HCT116 (cell line): ENCODE measurements around the gene TMEM140. TPM values are rescaled to one million over a fixed set of nuclear protein-coding genes. Genes with fewer than 3 reads are reported as not detected.

ENCODE experiments used
- ATAC-seq: fragments of 200-7000 bp; cut with Tn5 transposase; 2 replicates; pipeline ENCODE4 v1.9.1; 2020; ENCODE audit warnings: mild to moderate bottlenecking, moderate library complexity
- BruUV-seq: library from RNA; stranded (reverse); fragments of 400-500 nt; replicated peaks from 2 replicates; lab custom pipeline; 2021; lab: Mats Ljungman, UMichigan
- CTCF ChIA-PET: fragments of 300-600 bp; sonication (Branson Sonifier 250); formaldehyde crosslinking; loops from one replicate; lab custom pipeline; 2021; ENCODE audit warnings: antibody characterized with exemption; lab: Charles Lee
- POLR2A ChIA-PET: fragments of 300-600, 350-600 bp; sonication (Branson Sonifier 250); formaldehyde crosslinking; loops from one replicate; lab custom pipeline; 2021; ENCODE audit warnings: antibody characterized with exemption; lab: Charles Lee
- RAD21 ChIA-PET, 2 experiments: fragments of 300-600 bp; sonication (Branson Sonifier 250); formaldehyde crosslinking; loops; one replicate each; lab custom pipeline; 2023; ENCODE audit warnings: low total read pairs in 2 of 2; ENCODE audit not compliant: uncharacterized antibody in 2 of 2, unreplicated experiment in 2 of 2, low non-redundant PET in 1 of 2; lab: Charles Lee
- DNase-seq: peaks from one replicate; pipeline ENCODE4 v3.0.0-alpha.2; 2010; ENCODE audit warnings: low read depth, low spot score
- H2AFZ ChIP-seq: fragments of 200-600 bp; shearing (Covaris generic), sonication (generic); 2 replicates; pipeline ENCODE4 v1.6.1; 2017; ENCODE audit warnings: low read depth, mixed run types, mixed read lengths, antibody characterized with exemption, low read length; ENCODE audit not compliant: poor library complexity, severe bottlenecking
- H3K27ac ChIP-seq: 2 replicates; pipeline ENCODE4 v1.5.1; 2012; ENCODE audit warnings: low read depth, low read length
- H3K27me3 ChIP-seq: fragments of 200-600 bp; sonication (generic); 2 replicates; pipeline ENCODE4 v1.6.1; 2016; ENCODE audit warnings: mixed run types, low read length, mixed read lengths; ENCODE audit not compliant: insufficient read depth
- H3K36me3 ChIP-seq, 2 experiments: fragments of 200-500 bp in 1 of 2; fragments of 200-600 bp in 1 of 2; sonication (Bioruptor generic) in 1 of 2; sonication (generic) in 1 of 2; 2 replicates each; pipeline versions ENCODE4 v1.5.1 to v1.6.1; 2014 to 2016; ENCODE audit warnings: low read length in 2 of 2, inconsistent platforms in 1 of 2, mixed read lengths in 1 of 2, mixed run types in 1 of 2; ENCODE audit not compliant: insufficient read depth in 2 of 2, control insufficient read depth in 1 of 2
- H3K4me1 ChIP-seq, 2 experiments: fragments of 200-600 bp in 1 of 2; sonication (generic) in 1 of 2; 2 replicates each; pipeline versions ENCODE4 v1.5.1 to v1.6.1; 2012 to 2017; ENCODE audit warnings: low read length in 2 of 2, inconsistent platforms in 1 of 2, mild to moderate bottlenecking in 1 of 2, mixed read lengths in 1 of 2, mixed run types in 1 of 2, moderate library complexity in 1 of 2; ENCODE audit not compliant: insufficient read depth in 2 of 2, control insufficient read depth in 1 of 2
- H3K4me2 ChIP-seq: fragments of 200-600 bp; sonication (generic); 2 replicates; pipeline ENCODE4 v1.6.1; 2017; ENCODE audit warnings: mixed run types, low read length, mixed read lengths
- H3K4me3 ChIP-seq, 2 experiments: fragments of 200-600 bp in 1 of 2; sonication (generic) in 1 of 2; replicated peaks in 1 of 2; 2 replicates each; pipeline ENCODE4 v1.5.1; 2011 to 2016; ENCODE audit warnings: low read length in 2 of 2, control low read depth in 1 of 2, low read depth in 1 of 2, mild to moderate bottlenecking in 1 of 2, mixed read lengths in 1 of 2, mixed run types in 1 of 2
- H3K79me2 ChIP-seq: fragments of 200-600 bp; sonication (generic); 2 replicates; pipeline ENCODE4 v1.6.1; 2017; ENCODE audit warnings: mild to moderate bottlenecking, mixed run types, low read length, moderate library complexity, mixed read lengths; ENCODE audit not compliant: insufficient read depth
- H3K9ac ChIP-seq: fragments of 200-600 bp; sonication (generic); 2 replicates; pipeline ENCODE4 v1.6.1; 2016; ENCODE audit warnings: low read length, mixed read lengths
- H3K9me2 ChIP-seq: fragments of 200-600 bp; sonication (generic), shearing (Covaris generic); 2 replicates; pipeline ENCODE4 v1.6.1; 2017; ENCODE audit warnings: mixed run types, mild to moderate bottlenecking, moderate library complexity; ENCODE audit not compliant: insufficient read depth
- H3K9me3 ChIP-seq, 2 experiments: fragments of 200-500 bp in 1 of 2; fragments of 200-600 bp in 1 of 2; sonication (Bioruptor generic) in 1 of 2; sonication (generic) in 1 of 2; 2 replicates each; pipeline ENCODE4 v1.6.1; 2014 to 2017; ENCODE audit warnings: low read length in 2 of 2, mixed read lengths in 2 of 2, inconsistent platforms in 1 of 2, low read depth in 1 of 2, mild to moderate bottlenecking in 1 of 2, mixed run types in 1 of 2, moderate library complexity in 1 of 2; ENCODE audit not compliant: control insufficient read depth in 1 of 2, insufficient read depth in 1 of 2
- H4K20me1 ChIP-seq: fragments of 200-600 bp; sonication (generic), shearing (Covaris generic); 2 replicates; pipeline ENCODE4 v1.6.1; 2017; ENCODE audit warnings: mixed run types, mild to moderate bottlenecking, moderate library complexity; ENCODE audit not compliant: insufficient read depth
- ATF3 ChIP-seq: IDR thresholded peaks from 2 replicates; pipeline ENCODE4 v1.6.1; 2012
- CBX3 ChIP-seq: IDR thresholded peaks from 2 replicates; pipeline ENCODE4 v1.6.1; 2012; ENCODE audit warnings: low read depth
- CEBPB ChIP-seq: IDR thresholded peaks from 2 replicates; pipeline ENCODE4 v1.6.1; 2012; ENCODE audit warnings: low read depth
- CTCF ChIP-seq, 3 experiments: fragments of 200-600 bp in 1 of 3; sonication (generic) in 1 of 3; IDR thresholded peaks in 2 of 3; conservative IDR thresholded peaks in 1 of 3; 2 replicates each; pipeline ENCODE4 v1.5.1; 2012 to 2017; ENCODE audit warnings: low read depth in 2 of 3, low read length in 2 of 3, antibody characterized with exemption in 1 of 3, borderline replicate concordance in 1 of 3, control low read depth in 1 of 3, mild to moderate bottlenecking in 1 of 3, mixed read lengths in 1 of 3, mixed run types in 1 of 3, moderate library complexity in 1 of 3; ENCODE audit not compliant: insufficient read depth in 1 of 3
- EGR1 ChIP-seq: IDR thresholded peaks from 2 replicates; pipeline ENCODE4 v1.6.1; 2012; ENCODE audit warnings: low read depth
- EZH2 ChIP-seq: fragments of 200-600 bp; sonication (generic); IDR thresholded peaks from 2 replicates; pipeline ENCODE4 v1.6.1; 2017; ENCODE audit warnings: antibody characterized with exemption, mixed run types
- EZH2phosphoT487 ChIP-seq: fragments of 200-600 bp; IDR thresholded peaks from 2 replicates; pipeline ENCODE4 v1.6.1; 2018; ENCODE audit warnings: antibody characterized with exemption, borderline replicate concordance
- FOSL1 ChIP-seq: IDR thresholded peaks from 2 replicates; pipeline ENCODE4 v1.6.1; 2012; ENCODE audit warnings: low read depth
- JUND ChIP-seq: IDR thresholded peaks from 2 replicates; pipeline ENCODE4 v1.6.1; 2012
- MAX ChIP-seq: IDR thresholded peaks from 2 replicates; pipeline ENCODE4 v1.6.1; 2012
- POLR2AphosphoS5 ChIP-seq: IDR thresholded peaks from 2 replicates; pipeline ENCODE4 v1.6.1; 2011; ENCODE audit warnings: mild to moderate bottlenecking, low read depth, low read length, moderate library complexity
- RAD21 ChIP-seq: IDR thresholded peaks from 2 replicates; pipeline ENCODE4 v1.6.1; 2012; ENCODE audit warnings: low read depth, mild to moderate bottlenecking
- REST ChIP-seq: IDR thresholded peaks from 2 replicates; pipeline ENCODE4 v1.6.1; 2012; ENCODE audit warnings: low read depth
- SIN3A ChIP-seq: IDR thresholded peaks from 2 replicates; pipeline ENCODE4 v1.6.1; 2012; ENCODE audit warnings: low read depth
- TCF7L2 ChIP-seq: IDR thresholded peaks from 2 replicates; pipeline ENCODE4 v1.7.0; 2011; ENCODE audit warnings: borderline replicate concordance, inconsistent platforms; ENCODE audit not compliant: insufficient read depth, insufficient read length; ENCODE audit errors: extremely low read depth
- YY1 ChIP-seq: IDR thresholded peaks from 2 replicates; pipeline ENCODE4 v1.6.1; 2011; ENCODE audit warnings: low read length, low read depth, moderate library complexity, mild to moderate bottlenecking; ENCODE audit not compliant: insufficient replicate concordance; ENCODE audit errors: extremely low read depth
- ZBTB33 ChIP-seq: IDR thresholded peaks from 2 replicates; pipeline ENCODE4 v1.6.1; 2011; ENCODE audit warnings: mild to moderate bottlenecking, low read length, moderate library complexity; ENCODE audit not compliant: insufficient replicate concordance; ENCODE audit errors: extremely low read depth
- ZFX ChIP-seq: fragments of 450-650 bp; IDR thresholded peaks from 2 replicates; pipeline ENCODE4 v1.6.1; 2017
- ZNF274 ChIP-seq: fragments of 200-500 bp; sonication (Bioruptor generic); IDR thresholded peaks from 2 replicates; pipeline ENCODE4 v1.6.1; 2014; ENCODE audit warnings: mild to moderate bottlenecking, low read depth, low read length, inconsistent platforms
- intact Hi-C: fragments of 100-400 bp; cut with micrococcal nuclease; formaldehyde crosslinking; loops from 2 replicates; pipeline ENCODE4 v1.10.0; 2022
- total RNA-seq: library from RNA; stranded (reverse); gene quantifications from one replicate; pipeline ENCODE4 v1.2.1, GENCODE V29; 2021; ENCODE audit not compliant: unreplicated experiment

TMEM140 gene
- total RNA-seq, 1 experiment from 2014 or later, result not detected

GRCh38 chr7:135192914-135193536 lies 45.2 kb downstream of the TMEM140 start:
- intact Hi-C loops, result no loop called here
- Histone ChIP-seq H3K9me2 (no peaks in the 10 kb centered on the region), H3K4me1 (no peaks in the 10 kb centered on the region), H3K79me2 (no peaks in the 10 kb centered on the region), H3K36me3 (no peaks in the 10 kb centered on the region; a peak in 1 of 4 replicates), H2AFZ (no peak overlapping the region), H3K9ac (no peak overlapping the region), H3K4me3 (no peak overlapping the region), H3K9me3 (no peaks in the 10 kb centered on the region), H4K20me1 (no peaks in the 10 kb centered on the region), H3K27me3 (no peaks in the 10 kb centered on the region), H3K27ac (no peak overlapping the region), H3K4me2 (no peak overlapping the region)
- TF ChIP-seq EZH2, result no peak
- no peak for TF ChIP-seq CTCF (IDR thresholded peaks at IDR 0.05 in 2 of 3, conservative IDR thresholded peaks at IDR 0.05 in 1 of 3; ENCODE audit: borderline replicate concordance in 1 of 3, insufficient read depth in 1 of 3, low read depth in 2 of 3, low read length in 2 of 3)
- TF ChIP-seq ZBTB33, result no peak
- TF ChIP-seq SIN3A, result no peak
- TF ChIP-seq ZNF274, result no peak
- no peak for TF ChIP-seq CEBPB
- no peak for TF ChIP-seq TCF7L2
- no peak for TF ChIP-seq MAX
- TF ChIP-seq EGR1, result no peak
- no peak for TF ChIP-seq REST
- no peak for TF ChIP-seq RAD21
- no peak for TF ChIP-seq JUND
- TF ChIP-seq EZH2phosphoT487, result no peak
- no peak for TF ChIP-seq POLR2AphosphoS5
- no peak for TF ChIP-seq YY1
- TF ChIP-seq FOSL1, result no peak
- no peak for TF ChIP-seq CBX3
- no peak for TF ChIP-seq ATF3
- TF ChIP-seq ZFX, result no peak
- ChIA-PET CTCF (no interaction called here), POLR2A (no interaction called here), RAD21 (no interaction called here)
- DNase-seq (no peak), ATAC-seq (no peak)
- no TSS peak for BruUV-seq
